HG03025 (cell line): ENCODE measurements around the gene PRSS27.

ENCODE experiments used
- ATAC-seq: cut with Tn5 transposase; IDR thresholded peaks from one replicate; pipeline ENCODE4 v1.9.1; 2021; ENCODE audit warnings: mild to moderate bottlenecking, moderate library complexity; ENCODE audit not compliant: unreplicated experiment, low FRiP score

PRSS27 gene

DNA sequence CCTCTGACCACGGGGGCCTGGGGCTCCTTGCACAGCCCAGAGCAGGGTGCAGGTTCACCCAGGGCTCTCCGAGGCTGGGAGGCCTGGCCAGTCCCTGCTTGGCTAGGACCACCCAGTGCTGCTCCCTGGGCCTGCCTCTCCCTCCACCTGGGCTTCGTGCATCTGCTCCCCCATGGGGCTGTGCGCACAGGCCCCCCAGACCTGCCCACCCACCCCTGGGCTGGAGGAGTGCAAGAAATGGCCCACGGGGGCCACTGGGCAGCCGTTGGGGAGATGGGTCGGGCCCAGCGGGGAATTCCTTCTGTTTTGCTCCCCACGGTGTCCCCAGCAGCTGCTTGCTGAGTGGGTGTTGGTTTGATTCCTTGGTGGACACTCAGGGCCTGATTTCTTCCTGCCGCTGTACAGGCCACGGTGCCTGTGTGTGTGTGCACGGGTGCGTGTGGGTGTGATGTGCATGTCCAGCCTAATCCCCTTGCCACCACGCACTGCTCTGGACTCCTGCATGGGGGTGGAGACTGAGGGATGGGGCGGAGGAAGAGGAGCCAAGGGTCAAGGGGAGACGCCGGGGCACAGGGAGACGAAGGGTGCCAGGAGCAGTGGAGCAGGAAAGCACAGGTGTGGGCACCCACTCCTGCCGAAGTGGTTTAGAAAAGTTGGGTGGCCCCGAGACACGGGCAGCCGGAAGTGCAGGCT is 8.5 kb downstream of the PRSS27 start:
- ATAC-seq = no peak

DNA sequence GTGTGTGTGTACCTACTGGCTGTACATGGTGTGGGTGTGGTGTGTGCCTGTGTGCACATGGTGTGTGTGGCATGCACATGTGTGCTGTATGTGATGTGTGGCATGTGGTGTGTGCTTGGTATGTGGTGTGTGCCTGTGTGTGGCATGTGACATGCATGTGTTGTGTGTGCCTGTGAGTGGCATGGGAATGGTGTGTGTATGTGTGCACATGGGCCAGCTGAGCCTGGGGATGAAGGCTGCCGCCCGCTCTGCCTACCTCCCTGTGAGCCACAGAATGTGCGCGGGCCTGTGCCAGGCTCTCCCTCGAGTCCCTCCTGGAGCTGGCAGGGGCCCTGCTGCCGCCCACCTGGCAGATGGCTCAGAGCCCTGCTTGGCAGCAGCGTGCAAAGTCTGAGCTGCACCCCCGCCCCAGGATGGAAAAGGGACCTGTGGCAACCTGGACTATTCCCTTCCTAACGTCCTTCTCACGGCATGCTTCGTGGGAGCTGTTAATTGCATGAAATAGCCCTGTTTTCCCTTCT is 9.3 kb downstream of the PRSS27 start:
- ATAC-seq = no peak

DNA sequence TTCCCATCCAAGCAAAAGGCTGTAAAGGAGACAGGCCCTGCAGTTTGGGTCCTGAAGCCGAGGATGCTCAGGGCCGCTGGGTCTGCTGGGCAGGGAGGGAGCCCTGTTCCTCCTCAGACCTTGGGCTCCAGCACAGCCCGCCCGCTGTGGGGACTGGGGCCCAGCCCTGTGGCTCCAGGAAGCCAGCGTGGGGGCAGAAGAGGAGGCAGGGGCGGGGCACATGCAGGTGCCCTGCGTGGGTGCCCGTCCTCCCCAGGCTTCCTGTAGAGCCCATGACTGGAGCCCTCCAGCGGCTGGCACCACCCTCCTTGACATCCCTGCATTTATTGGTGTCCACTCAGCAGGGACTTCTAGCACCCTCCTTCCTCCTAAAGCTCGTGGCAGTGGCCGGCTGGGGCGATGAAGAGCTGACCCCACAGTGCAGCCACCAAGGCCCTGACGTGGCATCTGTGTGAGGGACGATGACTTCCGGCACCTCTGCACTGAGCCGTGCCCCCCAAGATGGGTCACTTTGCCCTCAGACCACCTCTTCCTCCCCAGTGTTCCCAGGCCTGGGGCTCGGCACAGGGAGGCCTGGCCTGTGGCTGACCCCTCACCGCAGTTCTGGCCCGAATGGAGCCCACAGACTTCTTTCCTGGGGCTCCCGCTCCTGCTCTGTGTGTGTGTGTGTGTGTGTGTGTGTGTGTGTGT is 9.9 kb downstream of the PRSS27 start:
- ATAC-seq = no peak

DNA sequence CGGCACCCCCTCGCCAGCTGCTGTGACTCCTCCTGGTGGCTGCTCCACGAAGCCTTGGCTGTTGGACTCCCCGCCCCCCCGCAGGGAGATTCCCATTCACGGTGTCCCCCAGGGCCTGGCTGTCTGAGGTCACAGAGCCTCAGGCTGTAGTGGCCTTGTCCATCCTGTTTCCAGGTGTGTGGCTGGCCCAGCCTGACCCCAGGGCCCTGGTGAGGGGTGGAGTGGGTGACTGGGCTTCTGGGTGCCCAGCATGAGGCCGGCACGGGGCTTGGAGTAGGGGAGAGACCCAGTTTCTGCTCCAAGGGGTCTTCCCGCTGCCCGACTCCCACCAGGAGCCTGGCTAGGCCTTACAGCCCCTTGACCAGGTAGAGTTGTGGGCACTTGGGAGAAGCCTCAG is 10.4 kb downstream of the PRSS27 start:
- no peak for ATAC-seq

DNA sequence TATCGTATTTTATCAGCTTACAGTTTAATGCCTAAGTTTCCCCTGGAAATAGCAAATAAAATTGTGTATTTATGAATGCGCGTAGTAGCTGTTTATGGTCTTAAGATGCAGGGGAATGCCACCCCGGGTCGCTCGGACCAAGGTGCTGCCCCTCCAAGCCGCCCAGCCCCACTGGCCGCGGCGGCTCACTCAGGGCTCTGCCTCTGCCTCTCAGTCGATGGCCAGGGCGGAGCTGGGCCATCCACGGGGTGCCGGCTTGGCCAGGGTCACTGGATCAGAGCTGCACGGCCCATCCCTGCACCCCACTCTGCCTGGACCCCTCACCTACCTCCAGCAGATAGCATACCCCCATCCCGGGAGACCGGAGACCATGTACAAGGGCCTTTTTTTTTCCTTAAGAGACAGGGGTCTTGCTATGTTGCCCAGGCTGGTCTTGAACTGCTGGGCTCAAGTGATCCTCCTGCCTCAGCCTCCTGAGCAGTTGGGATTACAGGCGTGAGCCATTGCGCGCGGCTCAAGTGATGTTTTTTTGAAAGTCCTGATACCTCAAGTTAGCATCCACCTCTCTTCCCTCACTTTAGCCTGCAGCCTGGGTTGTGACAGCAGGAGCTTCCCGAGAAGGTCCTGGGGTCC is 11.0 kb downstream of the PRSS27 start:
- ATAC-seq = no peak

DNA sequence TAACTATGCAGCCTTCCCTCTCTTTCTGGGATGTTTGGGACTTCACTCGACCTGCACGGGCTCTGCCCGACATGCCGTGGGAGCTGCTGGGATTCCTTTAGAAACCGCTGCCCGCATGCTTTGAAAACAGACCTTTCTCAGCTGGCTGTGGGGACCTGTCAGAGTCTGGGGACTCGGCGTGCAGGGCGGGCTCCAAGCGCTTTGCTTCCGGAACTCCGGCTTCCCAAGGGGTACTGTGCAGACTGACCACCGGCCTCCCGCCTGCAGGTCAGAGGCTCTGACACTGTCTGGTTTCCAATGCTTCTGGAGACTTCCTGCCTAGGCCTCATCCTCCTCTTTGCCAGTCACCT is 11.8 kb downstream of the PRSS27 start:
- no peak for ATAC-seq

DNA sequence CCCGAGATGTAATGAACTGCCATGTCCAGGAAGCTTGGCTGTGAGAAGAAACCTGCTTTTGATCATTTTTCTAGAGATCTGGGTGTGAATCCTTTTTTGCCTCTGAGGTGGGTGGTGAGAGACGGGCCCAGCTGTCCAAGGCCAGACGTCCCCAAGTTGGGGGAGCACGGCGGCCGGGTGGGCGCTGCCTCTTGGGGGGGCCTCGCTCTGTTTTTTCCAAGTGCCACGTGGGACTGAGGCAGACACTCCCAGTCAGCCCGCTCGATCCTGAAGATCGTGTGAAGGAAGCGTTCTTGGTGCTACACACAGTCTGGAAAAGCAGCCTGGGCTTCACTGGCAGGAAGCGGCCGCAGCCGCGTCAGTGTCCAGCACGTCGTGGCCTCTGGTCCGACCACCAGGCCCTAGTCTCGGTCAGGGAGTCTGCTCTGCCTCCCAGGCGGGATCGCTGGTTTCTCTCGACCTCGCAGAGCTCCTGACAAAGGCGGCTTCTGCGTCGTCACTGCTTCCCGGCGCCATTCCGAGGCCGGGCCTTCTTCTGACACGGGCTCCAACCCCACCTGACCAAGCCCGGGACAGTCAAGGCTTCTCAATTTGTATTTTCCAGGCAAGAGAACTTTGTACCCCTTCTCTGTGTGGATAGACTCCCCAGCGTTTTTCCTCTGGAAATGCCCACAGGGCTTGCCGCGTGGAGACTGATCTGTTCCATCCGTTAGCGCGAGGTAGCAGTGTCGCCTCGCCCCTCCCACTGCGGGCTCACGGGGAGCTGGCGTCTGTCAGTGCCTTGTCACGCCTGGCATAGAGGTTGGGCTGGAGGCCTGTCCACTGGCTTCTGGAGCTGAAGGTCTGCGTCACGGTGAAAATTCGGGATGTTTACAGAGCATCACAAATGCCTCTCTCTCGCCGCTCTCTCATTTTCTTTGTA is 12.4 kb downstream of the PRSS27 start:
- ATAC-seq = no peak

DNA sequence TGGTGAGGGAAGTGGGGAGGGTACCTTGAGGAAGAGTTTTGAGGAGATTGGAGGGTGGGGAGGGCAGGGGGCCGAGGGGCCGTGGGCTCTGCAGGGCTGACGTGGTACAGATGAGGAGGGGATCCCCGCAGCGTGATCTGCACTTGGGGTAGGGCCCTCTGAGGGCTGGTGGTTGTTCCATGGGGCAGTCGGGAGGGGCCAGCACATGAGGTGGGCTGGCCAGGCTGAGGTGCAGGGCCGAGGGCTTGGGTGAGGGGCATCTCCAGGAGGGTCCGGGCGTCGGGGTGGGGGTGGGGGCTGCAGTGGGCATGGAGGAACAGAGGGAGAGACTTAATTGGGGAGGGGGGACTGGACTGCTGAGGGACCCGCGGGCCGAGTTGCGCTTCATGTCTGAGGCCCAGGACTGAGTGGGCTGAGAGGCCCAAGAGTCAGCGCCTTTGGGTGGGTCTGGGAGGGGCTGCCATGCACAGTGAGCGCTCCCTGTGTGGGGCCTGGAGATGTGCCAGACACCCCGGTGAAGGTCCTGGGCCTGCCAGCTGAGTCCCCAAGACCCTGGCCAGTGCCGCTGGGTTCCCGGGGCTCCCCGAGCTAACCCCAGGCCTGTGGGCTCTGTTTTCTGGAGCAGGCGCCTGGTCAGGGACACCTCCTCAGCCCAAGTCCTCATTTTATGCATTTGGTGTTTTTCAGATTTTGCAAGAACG is 13.3 kb downstream of the PRSS27 start:
- ATAC-seq = no peak

DNA sequence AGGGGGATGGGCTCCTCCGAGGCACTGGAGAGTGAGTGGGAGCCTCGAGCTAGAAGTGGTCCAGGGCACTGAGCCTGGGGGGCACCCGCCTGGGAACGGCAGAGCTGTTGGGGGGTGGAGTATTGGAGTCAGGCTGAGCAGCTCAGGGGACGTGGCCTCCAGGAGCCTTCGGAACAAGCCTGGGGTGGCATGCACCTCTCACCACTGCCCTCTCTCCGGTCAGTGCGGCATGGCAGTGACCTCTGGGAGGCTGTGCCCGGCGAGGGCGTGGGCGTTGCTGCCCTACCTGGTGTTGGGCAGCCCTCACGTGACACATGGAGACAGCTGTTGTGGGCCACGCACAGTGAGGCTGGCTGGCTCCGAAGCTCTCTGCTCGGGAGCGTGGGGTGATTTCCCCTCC is 13.9 kb downstream of the PRSS27 start:
- ATAC-seq = no peak

DNA sequence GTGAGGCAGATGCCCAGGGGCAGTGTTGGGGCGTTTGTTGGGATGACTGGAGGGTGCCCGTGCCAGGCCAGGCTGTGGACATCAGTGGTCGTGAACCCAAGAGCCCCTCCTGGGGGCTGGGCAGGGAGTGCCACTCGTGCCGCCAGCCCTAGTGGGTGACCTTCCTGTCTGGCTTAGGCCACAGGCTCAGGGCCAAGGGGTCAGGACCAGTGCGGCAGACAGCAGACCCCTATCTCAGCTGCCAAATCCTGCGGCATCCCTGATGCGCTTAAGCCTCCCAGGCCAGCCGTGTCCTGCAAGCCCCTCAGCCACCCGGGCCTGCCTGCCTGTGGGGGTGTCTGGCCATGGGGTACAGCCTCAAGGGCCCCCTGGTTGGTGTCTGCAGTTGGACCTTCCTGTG is 14.7 kb downstream of the PRSS27 start:
- no peak for ATAC-seq

DNA sequence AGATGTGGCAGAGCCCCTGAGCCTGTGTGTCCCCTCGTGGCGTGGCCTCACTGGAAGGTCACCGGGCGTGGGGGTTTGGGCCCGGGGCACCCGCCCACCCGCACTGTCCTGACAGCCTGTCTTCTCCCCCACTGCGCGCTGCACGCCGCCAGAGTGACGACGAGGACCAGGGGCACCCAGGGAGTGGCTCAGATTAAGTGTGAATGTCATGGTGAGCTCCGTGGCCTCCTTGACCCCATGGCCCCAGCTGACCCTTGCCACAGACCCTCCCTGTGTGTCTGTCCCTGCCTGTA is 15.1 kb downstream of the PRSS27 start:
- no peak for ATAC-seq

DNA sequence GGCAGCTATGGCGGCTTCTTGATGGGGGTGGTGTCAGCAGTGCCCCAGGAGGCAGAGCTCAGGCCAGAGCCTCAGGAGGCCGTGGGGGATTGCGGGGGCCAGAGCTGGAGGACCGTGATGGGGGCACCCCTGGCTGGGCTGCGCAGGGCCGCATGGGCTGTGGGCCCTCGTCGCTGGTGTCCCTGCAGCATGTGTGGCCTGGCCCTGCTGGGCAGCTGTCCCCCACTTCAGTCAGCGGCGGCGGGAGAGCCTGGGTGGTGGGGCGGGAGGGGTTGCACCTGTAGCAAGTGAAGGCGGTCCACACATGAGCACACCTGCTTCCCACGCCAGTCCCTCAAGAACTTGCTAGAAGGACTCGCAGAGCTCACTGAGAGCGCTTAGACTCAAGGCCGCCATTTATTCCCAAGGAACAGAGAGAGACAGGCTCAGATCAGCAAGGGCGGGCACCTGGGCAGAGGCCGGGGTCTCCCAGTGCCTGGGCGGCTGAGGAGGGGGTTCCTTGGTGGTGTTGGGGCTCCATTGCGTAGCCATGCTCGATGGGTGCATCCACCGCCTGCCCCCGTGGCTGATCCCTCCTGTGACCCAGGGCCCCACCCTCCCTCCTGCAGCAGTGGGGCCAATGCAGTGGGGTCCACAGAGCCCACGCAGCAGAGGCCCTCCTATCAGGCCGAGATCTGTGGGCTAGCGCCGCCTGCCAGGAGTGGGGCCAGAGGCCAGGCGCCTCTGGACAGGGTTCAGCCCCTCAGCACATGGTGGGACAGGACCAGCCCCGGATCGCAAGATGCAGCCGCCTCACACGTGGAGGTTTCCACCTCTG is 15.7 kb downstream of the PRSS27 start:
- no peak for ATAC-seq

DNA sequence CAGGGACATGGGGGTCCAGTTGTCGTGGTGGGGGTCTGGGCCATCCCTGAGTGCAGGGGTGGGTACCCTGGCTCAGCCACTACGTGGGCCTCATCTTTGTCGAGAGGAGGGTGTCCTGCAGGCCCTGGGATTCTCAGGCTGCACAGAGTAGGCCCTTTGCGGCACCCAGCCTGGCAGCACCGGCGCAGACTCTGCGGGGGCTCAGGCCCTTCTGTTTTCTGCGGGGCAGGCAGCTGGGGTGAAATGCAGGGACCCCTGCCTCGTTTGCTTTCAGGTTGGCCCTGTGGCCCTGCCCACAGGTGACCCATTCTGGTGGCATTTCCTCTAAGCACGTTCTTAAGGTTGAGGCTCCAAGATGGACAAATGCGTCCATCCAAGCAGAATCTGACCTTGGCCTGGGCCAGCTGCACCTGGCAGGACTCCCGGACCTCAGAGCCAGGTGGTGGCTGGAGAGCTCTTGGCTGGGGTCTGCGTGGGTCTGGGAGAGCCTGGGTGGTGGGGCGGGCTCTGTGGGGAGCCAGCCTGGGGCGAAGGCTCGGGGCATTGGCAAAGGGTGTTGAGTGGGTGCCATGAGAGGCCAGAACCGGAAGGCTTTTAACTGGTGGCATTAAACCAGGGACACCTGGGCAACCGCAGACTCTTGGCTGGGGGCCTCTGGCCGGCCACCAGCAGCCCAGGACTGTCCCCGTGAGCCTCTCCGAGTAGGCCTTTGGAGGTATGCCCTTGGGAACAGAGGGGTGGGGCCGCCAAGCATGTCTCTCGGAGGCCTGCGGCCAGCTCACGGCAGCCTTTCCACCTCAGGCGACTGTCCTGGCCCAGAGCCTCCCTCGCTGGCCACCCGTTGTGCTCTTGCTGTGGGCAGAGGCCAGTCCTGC is 16.9 kb downstream of the PRSS27 start:
- no peak for ATAC-seq

DNA sequence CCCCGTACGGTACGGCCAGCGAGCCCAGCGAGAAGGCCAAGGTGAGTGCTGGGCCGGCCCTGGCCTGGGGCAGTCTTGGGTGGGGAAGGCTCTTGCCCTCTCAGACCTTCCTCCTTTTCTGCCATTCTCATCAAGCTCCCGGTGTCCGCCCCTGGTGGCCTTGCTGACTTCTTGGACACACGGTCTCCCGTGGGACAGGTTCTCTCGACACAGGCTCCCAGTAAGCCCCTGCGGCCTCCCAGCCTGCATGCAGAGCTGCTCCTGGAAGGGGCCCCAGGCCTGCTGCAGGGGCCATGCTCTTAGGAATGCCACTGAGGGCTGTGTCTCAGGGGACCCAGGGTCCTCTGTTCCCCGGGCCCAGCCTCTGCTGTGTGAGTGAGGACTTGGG is 17.6 kb downstream of the PRSS27 start:
- no peak for ATAC-seq

DNA sequence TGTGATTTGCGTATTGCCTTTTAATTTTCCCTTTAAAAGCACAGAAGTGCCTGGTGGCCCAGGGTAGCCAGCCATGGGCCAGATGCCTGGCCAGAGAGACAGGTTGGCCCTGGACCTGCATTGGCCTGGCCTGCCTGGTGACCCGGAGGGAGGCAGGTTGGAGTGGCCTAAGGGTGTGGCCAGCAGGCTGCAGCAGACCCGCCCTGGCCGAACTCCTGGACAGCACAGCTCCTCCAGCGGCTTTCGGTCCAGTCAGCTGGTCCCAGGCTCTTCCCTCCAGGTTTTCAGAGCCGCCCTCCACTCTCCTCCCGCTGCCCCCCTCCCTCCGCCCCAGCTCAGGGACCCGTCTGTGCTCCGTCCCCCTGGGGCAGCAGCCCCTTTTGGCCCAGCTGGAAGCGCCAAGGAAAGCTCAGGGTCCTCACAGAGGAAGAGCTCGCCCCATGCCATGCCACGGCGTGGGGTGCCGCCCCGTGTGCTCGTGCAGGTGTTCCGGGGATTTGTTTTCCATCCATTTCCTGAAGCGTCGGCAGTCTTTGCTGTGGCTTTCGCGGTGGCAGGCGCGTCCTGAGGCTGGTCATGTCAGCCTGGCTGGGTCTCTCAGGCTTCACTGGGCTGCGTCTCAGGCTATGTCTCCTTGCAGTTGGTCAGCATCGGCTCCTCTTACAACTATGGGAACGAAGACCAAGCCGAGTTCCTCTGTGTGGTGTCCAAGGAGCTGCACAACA is 18.1 kb downstream of the PRSS27 start:
- no peak for ATAC-seq

DNA sequence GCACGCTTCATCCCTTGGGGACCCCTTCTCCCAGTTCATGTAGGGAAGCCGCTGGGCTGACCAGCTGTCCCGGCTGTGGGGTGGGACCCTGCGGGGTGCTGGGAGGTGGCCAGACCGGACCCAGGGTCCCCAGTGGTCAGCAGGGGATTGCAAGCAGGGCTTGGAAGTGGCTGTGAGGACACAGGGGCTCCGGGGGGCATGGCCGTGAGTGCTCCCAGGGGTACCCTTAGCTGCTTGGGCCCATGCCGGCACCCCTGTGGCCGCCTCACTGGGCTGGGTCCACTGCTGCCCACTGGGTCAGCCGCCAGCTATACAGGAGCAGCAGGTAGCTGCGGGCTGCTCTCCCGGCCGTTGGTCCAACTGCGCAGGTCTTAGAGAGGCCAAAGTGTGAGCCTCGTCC is 18.8 kb downstream of the PRSS27 start:
- no peak for ATAC-seq

DNA sequence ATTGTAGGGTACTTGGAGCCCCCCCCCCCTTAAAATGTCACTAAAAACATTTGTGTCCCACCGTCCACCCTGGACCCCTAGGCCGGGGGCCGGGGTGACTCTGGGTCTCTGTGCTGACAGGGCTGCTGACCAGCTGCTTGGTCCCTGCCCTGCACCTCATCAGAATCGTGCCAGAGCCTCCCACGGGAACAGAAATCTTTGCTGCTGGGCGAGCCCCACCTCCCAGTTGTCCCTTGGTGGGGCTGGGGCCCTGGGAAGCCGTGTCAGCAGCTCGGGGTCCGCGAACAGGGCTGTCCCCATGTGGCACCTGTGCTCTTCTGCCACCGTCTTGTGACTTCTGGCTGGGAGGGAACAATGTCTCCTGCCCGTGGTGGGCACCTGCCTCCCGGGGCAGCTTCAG is 19.2 kb downstream of the PRSS27 start:
- ATAC-seq = no peak
